Measurements from ENCODE around the gene COL2A1. TPM values are rescaled to one million over a fixed set of nuclear protein-coding genes. Genes with fewer than 3 reads are reported as not detected.

The COL2A1 gene
- polyA plus RNA-seq, 1 donor (not counting 4 experiments of a cell fraction or from before 2014, with no cell fraction given) = 0.03 TPM

GRCh38 chr12:47982311-47982710, 22.0 kb downstream of the COL2A1 start:
- DNase-seq (ENCODE audit: low read depth, low spot score) (no peak), FAIRE-seq (no peak)
- H3K27ac ChIP-seq (ENCODE audit: control insufficient read depth, insufficient read depth, low read length) = no peak overlapping the region
- H3K9ac ChIP-seq (ENCODE audit: control insufficient read depth, extremely low read depth, insufficient read depth, low read length) = no peak overlapping the region
- peaks cover 3% of the 10 kb centered on the region for H4K20me1 ChIP-seq (ENCODE audit: control insufficient read depth, extremely low read depth, insufficient read depth, low read length)
- peaks cover 36% of the 10 kb centered on the region for H3K27me3 ChIP-seq (ENCODE audit: control insufficient read depth, extremely low read depth, insufficient read depth, low read length)
- H3K4me3 ChIP-seq (ENCODE audit: control insufficient read depth in 2 of 3, extremely low read depth in 1 of 3, insufficient read depth in 2 of 3, low read depth in 1 of 3, low read length in 3 of 3) = no peak overlapping the region
- no peak overlapping the region for H3K4me2 ChIP-seq (ENCODE audit: control insufficient read depth, extremely low read depth, insufficient read depth, low read depth, low read length)
- peaks cover 2% of the 10 kb centered on the region for H3K4me1 ChIP-seq (ENCODE audit: control insufficient read depth, extremely low read depth, insufficient read depth, low read length)
- no peaks in the 10 kb centered on the region for H3K79me2 ChIP-seq (ENCODE audit: control insufficient read depth, insufficient read depth, low read length)
- TF ChIP-seq EZH2 (IDR thresholded peaks at IDR 0.05; ENCODE audit: low read length) (no peak), CTCF (optimal IDR thresholded peaks at IDR 0.05 in 1 of 3, IDR thresholded peaks at IDR 0.05 in 1 of 3, conservative IDR thresholded peaks at IDR 0.05 in 1 of 3; ENCODE audit: extremely low read depth in 1 of 3, insufficient read depth in 2 of 3, low read length in 3 of 3) (no peak)
- no peaks in the 10 kb centered on the region for H3K9me1 ChIP-seq (ENCODE audit: control insufficient read depth, extremely low read depth, insufficient read depth, low read length)
- H3K36me3 ChIP-seq (ENCODE audit: control insufficient read depth in 2 of 2, extremely low read depth in 1 of 2, insufficient read depth in 2 of 2, low read length in 2 of 2) = no peaks in the 10 kb centered on the region
- dilution Hi-C loops (cut with MboI; ENCODE audit: extremely low pct_ligation_motif_present, low sequenced_read_pairs) = no loop called here
- H2AFZ ChIP-seq (ENCODE audit: control insufficient read depth, low read length) = no peak overlapping the region
- no peaks in the 10 kb centered on the region for H3K9me3 ChIP-seq (ENCODE audit: control insufficient read depth, low read depth, low read length)

DNA sequence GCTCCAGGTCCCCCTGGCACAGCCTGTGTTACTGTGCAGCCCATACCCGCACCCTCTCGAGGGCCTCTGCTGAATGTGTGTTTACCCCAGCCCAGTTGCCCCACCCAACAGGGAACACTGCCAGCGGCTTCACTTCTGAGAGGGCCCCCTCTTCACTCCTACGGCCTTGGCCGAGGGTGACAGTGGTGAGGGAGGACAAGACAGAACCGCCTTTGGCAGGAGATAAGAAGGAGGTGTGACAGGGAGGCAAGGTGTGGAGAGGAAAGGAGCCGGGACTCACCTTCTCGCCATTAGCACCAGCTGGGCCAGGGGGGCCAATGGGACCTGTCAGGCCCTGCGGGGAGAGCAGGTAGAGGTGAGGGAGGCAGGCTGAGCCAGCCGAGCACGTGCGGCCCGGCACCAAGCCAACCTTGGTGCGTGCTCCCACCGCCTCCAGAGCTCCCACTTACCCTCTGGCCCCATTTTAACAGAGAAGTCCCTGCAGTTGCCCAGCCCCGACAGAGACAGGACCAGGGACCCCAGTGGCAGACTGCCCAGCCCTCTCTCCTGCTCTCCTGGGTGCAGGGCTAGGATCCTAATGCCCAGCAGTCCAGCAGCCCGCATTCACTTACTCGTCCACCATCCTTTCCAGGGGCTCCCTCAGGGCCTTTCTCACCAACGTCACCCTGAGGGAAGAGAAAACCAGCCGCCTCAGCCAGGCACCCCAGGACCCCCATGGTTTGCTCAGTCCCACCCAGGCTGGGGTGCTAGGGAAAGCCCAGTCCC, 22.6 kb downstream of the COL2A1 start:
- no peak overlapping the region for H3K4me3 ChIP-seq (ENCODE audit: control insufficient read depth in 2 of 3, extremely low read depth in 1 of 3, insufficient read depth in 2 of 3, low read depth in 1 of 3, low read length in 3 of 3)
- no peaks in the 10 kb centered on the region for H3K9me1 ChIP-seq (ENCODE audit: control insufficient read depth, extremely low read depth, insufficient read depth, low read length)
- no peaks in the 10 kb centered on the region for H3K79me2 ChIP-seq (ENCODE audit: control insufficient read depth, insufficient read depth, low read length)
- H4K20me1 ChIP-seq (ENCODE audit: control insufficient read depth, extremely low read depth, insufficient read depth, low read length) = peaks cover 3% of the 10 kb centered on the region
- no peak overlapping the region for H2AFZ ChIP-seq (ENCODE audit: control insufficient read depth, low read length)
- H3K36me3 ChIP-seq (ENCODE audit: control insufficient read depth in 2 of 2, extremely low read depth in 1 of 2, insufficient read depth in 2 of 2, low read length in 2 of 2) = no peaks in the 10 kb centered on the region
- no peak for DNase-seq (ENCODE audit: low read depth, low spot score)
- H3K27me3 ChIP-seq (ENCODE audit: control insufficient read depth, extremely low read depth, insufficient read depth, low read length) = peaks cover 36% of the 10 kb centered on the region
- FAIRE-seq = no peak
- no peak overlapping the region for H3K27ac ChIP-seq (ENCODE audit: control insufficient read depth, insufficient read depth, low read length)
- dilution Hi-C loops (cut with MboI; ENCODE audit: extremely low pct_ligation_motif_present, low sequenced_read_pairs) = no loop called here
- H3K9ac ChIP-seq (ENCODE audit: control insufficient read depth, extremely low read depth, insufficient read depth, low read length) = no peak overlapping the region
- no peaks in the 10 kb centered on the region for H3K9me3 ChIP-seq (ENCODE audit: control insufficient read depth, low read depth, low read length)
- no peak overlapping the region for H3K4me2 ChIP-seq (ENCODE audit: control insufficient read depth, extremely low read depth, insufficient read depth, low read depth, low read length)
- H3K4me1 ChIP-seq (ENCODE audit: control insufficient read depth, extremely low read depth, insufficient read depth, low read length) = peaks cover 6% of the 10 kb centered on the region
- TF ChIP-seq EZH2 (IDR thresholded peaks at IDR 0.05; ENCODE audit: low read length) (no peak), CTCF (optimal IDR thresholded peaks at IDR 0.05 in 1 of 3, IDR thresholded peaks at IDR 0.05 in 1 of 3, conservative IDR thresholded peaks at IDR 0.05 in 1 of 3; ENCODE audit: extremely low read depth in 1 of 3, insufficient read depth in 2 of 3, low read length in 3 of 3) (no peak)

Data from keratinocyte (primary cell).